HG02943 (cell line): ENCODE measurements around the gene DYNLRB1.
A peak's percentile ranks its signal among the peaks of the same experiment; 100 is the strongest.
"Not testable (repeated sequence)": the region's sequence is repeated elsewhere in the genome, so short reads cannot be mapped to it uniquely, and the experiment has no call there.

Experiments
- ATAC-seq: cut with Tn5 transposase; IDR thresholded peaks from one replicate; pipeline ENCODE4 v1.9.1; 2021; ENCODE audit warnings: mild to moderate bottlenecking, low read depth, moderate library complexity; ENCODE audit not compliant: unreplicated experiment

The DYNLRB1 gene

DNA sequence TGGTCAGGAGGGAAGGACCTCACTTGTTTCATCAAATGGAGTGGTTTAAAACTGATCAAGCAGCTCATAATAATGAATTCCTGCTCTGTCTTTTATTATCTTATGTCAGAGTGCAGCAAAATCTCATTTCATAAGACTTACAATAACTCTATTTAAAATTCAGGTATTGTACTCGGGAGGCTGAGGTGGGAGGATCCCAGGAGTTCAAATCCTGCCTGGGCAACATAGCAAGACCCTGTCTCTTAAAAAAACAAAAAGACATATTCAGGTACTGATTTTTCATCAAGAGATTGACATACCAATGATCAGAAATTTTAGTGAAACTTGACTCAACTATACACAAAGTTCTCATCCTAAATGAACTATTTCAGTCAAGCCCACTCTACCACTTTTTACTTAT lies 5.6 kb upstream of the DYNLRB1 start:
- ATAC-seq: no peak

- no peak for ATAC-seq
These were observed 4.3 kb upstream of the DYNLRB1 start for GRCh38 chr20:34511891-34512265.

- ATAC-seq: no peak
These were observed 3.8 kb upstream of the DYNLRB1 start for GRCh38 chr20:34512266-34512954.

GRCh38 chr20:34512955-34513419 lies 3.2 kb upstream of the DYNLRB1 start:
- no peak for ATAC-seq

DNA sequence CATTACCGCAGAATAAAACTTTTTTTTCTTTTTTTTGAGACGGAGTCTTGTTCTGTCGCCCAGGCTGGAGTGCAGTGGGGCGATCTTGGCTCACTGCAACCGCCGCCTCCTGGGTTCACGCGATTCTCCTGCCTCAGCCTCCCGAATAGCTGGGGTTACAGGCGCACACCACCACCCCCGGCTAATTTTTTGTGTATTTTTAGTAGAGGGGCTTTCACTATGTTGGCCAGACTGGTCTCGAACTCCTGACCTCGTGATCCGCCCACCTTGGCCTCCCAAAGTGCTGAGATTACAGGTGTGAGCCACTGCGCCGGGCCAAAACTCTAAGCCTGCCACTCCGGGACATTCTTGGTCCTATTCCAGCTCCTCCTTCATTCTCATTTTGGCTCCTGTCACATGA lies 2.2 kb upstream of the DYNLRB1 start:
- ATAC-seq: not testable (repeated sequence)

- no peak for ATAC-seq
These were observed 1.2 kb upstream of the DYNLRB1 start for GRCh38 chr20:34514897-34515483.

DNA sequence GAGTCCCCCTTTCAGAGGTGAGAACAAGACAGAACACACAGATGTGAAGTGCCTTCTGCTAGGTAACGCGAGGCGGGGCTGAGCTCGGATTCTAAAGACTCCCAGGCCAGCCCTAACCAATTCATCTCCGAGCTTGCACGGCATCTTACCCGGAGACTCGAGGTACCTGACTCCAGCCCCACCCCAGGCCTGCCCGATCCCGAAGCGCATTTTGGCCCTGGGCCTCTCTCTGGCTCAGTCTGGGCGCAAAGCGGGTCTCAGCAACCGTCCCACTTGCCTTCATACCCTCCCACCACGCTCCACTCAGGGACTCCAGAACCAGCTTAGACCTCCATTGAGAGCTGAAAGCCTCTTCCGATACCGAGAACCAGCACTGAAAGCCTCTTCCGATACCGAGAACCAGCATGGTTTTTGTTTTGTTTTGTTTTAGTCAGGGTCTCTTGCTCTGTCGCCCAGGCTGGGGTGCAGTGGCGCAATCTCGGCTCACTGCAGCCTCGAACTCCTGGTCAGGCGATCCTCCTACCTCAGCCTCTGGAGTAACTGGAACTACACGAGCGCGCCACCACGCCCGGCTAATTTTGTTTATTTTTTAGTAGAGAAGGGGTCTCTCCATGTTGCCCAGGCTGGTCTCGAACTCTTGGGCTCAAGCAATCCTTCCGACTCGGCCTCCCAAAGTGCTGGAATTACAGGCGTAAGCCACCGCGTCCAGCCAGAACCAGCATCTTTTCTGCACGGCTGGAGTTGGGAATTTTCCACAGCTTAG lies 557 bp upstream of the DYNLRB1 start:
- peak; percentile 50 for ATAC-seq

GRCh38 chr20:34517114-34517505 lies 888 bp downstream of the DYNLRB1 start:
- ATAC-seq: no peak

DNA sequence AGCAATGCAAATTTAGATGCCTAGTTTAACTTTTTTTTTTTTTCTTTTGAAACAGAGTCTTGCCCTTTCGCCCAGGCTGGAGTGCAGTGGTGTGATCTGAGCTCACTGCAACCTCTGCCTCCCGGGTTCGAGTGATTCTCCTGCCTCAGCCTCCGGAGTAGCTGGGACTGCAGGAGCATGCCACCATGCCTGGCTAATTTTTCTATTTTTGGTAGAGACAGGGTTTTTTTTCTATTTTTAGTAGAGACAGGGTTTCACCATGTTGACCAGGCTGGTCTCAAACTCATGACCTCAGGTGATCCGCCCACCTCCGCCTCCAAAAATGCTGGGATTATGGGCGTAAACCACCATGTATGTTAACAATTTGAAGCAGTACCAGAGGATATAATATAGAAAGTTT lies 2.6 kb downstream of the DYNLRB1 start:
- not testable (repeated sequence) for ATAC-seq

- ATAC-seq: not testable (repeated sequence)
These were observed 3.6 kb downstream of the DYNLRB1 start for GRCh38 chr20:34519841-34520240.

DNA sequence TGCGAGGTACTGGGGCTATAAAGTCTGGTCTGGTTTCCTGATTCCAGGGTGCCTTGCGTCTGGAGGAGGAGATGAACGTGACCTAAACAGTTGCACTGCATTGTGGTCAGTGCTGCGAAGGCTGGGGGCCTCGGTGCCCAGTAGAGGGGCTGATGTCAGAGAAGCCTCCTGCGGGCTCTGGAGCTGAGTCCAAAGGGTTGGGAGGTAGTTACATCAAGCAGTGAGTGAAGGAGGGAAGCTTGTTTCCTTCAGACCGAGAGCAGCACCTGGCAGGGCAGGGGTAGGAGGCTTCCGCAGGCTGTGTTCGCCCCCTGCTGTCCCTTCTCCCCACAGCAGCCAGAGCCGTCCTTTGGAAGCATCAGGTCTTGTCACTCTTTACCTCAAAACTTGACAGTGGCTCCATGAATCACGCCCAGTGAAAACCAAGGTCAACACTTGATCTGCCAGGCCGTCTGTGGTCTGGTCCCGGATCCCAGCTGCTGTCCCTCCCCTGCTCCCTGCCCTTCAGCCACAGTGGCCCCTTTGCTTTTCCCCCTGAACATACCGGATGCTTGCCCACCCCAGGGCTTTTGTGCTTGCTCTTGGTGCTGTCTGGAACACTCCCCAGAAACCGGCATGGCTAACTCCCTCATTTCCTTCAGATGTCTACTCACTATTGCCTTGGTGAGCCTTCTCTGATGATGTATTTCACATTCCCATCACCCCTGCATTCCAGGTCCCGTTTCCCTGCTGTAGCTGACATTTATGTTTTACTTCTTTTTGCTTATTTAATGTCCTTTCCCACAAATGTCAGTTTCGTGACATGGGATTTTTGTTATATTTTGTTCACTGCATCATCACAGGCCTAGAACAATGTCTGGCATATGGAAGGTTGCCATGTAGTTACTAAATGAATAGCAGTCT lies 7.0 kb downstream of the DYNLRB1 start:
- ATAC-seq: no peak

GRCh38 chr20:34524426-34524825 lies 8.2 kb downstream of the DYNLRB1 start:
- no peak for ATAC-seq

GRCh38 chr20:34525342-34525708 lies 9.1 kb downstream of the DYNLRB1 start:
- no peak for ATAC-seq

DNA sequence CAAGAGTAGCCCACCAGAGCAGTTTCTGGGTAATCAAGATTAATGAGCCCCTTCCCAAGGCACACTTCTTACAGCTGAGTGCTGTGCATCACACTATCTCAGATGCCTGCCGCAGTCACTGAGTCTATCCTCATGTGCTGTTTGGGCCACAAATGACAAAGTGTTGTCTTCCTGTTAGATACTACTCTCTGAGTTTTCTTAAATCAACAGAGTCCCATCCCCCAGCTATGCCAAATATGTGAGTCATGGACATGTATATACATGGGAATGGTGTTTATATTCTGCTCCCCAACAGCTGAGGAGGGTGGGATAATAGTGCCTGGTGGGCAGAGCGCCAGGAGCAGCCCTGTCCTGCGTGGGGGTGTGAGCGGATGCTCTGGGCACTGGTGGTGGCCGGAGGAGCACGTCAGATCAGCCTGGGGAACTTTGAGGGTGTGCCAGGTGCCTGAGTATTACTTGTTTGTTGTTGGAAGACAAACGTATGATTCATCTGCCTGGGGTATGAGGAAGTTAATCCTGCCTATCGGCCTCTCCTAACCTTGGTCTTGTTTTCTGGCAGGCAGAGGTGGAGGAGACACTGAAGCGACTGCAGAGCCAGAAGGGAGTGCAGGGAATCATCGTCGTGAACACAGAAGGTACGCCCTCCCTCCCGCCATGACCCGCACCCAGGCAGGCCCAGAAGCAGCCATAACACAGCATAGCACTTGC lies 9.6 kb downstream of the DYNLRB1 start:
- ATAC-seq: no peak

- no peak for ATAC-seq
These were observed 10.2 kb downstream of the DYNLRB1 start for GRCh38 chr20:34526466-34526865.

GRCh38 chr20:34527016-34527415 lies 10.8 kb downstream of the DYNLRB1 start:
- no peak for ATAC-seq

DNA sequence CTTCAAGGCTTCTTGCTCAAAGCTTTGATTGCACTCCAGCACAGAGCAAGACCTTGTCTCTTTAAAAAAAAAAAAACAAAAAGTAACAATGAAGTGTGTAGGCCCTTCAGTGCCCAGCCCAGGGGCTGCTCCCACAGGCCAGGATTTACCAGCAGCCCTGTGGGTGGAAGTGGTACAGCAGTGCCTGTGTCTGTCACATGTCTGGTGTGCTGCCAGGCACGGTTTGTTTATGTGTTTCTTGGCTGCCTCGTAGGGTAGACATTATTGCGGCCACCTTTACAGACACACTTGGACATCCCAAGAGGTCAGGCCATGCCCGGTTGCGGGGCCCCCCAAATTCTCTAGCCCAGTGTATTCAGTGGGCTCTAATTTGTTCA lies 12.7 kb downstream of the DYNLRB1 start:
- no peak for ATAC-seq

DNA sequence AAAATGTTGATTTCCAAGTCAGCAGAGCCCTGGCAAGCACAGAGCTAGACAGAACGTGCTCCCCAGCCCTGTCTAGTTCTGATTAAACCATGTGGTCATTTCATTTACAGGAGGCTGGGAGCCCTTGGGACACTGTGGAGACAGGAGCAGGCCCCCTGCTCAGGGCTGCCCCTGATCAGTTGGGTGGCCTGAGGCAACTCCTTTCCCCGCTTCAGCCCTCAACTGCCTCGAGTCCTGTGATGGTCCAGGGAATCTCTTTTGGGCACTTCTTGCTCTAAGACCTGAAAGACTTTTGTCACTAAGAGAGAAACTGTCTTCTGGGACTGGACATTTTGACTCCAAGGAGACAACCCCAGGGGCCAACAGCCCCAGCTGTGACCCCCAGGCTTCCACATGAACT lies 13.5 kb downstream of the DYNLRB1 start:
- no peak for ATAC-seq

- no peak for ATAC-seq
These were observed 14.1 kb downstream of the DYNLRB1 start for GRCh38 chr20:34530342-34530741.

- ATAC-seq: no peak
These were observed 15.5 kb downstream of the DYNLRB1 start for GRCh38 chr20:34531608-34532265.
